GM19238 (cell line): ENCODE data around the gene GATA2.

ENCODE experiments used
- DNase-seq: peaks from one replicate; pipeline ENCODE4 v3.0.0; 2011; ENCODE audit warnings: low spot score; ENCODE audit not compliant: insufficient read length

The GATA2 gene

DNA sequence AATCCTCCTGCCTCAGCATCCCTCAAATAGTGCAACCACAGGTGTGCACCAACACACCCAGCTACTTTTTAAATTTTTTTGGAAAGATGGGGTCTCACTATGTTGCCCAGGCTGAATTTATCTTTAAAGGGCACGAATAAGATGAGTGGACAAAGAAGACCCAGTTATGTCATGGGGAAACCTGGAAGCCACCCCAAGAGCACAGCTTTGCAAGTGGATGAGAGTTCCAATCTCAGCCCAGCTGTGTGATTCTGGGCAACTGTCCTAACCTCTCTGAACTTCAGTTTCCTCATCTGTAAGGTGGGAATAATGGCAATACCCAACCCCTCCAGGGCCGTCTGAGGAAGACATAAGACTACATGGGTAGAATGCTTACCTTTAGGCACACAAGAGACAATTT lies 58.5 kb downstream of the GATA2 start:
- DNase-seq, result no peak

DNA sequence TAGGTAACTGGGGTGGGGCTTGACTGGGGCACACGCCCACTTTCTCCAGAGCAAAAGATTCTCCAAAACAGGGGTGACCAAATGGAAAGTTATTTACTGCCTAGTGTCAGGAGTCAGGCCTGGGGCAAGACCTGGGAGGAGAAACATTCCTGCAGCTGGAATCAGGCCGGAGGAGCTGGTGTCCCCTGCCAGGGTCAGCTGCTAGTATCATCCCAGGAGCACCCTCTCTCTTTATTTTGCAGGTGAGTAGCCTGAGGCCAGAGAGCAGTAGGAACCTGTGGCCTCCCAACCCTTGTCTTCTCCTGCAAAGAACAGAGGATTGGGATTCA lies 59.2 kb downstream of the GATA2 start:
- DNase-seq, result no peak

GRCh38 chr3:128432971-128433836 lies 59.8 kb downstream of the GATA2 start:
- no peak for DNase-seq

- no peak for DNase-seq
These were observed 60.6 kb downstream of the GATA2 start for GRCh38 chr3:128432301-128432970.

GRCh38 chr3:128431803-128432300 lies 61.1 kb downstream of the GATA2 start:
- no peak for DNase-seq

- no peak for DNase-seq
These were observed 62.3 kb downstream of the GATA2 start for GRCh38 chr3:128430731-128431130.

- DNase-seq, result no peak
These were observed 62.7 kb downstream of the GATA2 start for GRCh38 chr3:128430301-128430700.

DNA sequence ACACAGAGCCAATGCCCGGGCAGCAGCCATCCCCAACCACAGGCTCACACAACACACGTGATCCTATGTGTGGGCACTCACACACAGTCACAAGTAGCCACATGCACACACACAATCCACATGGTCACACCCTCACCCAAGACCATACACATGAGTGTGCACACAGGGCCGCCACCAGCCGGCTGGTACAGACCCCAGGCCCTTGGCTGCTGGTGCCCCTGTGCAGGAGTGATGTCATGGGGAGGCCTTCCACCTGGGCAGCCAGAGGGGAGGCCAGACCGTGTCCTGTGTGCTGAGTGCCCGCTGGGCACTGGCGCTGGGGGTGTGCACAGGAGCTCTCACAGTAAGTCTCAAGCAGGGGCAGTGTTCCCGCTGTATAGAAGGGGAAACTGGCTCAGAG lies 63.2 kb downstream of the GATA2 start:
- no peak for DNase-seq
